GM12872 (cell line): ENCODE results near the gene RTF2.

Experiments used
- TF ChIP-seq, protein P1 (sequence below): IDR thresholded peaks from 3 replicates; pipeline ENCODE4 v1.5.1; 2011; ENCODE audit warnings: low read depth, mild to moderate bottlenecking, low read length, moderate library complexity; ENCODE audit not compliant: insufficient read depth

Gene RTF2

DNA sequence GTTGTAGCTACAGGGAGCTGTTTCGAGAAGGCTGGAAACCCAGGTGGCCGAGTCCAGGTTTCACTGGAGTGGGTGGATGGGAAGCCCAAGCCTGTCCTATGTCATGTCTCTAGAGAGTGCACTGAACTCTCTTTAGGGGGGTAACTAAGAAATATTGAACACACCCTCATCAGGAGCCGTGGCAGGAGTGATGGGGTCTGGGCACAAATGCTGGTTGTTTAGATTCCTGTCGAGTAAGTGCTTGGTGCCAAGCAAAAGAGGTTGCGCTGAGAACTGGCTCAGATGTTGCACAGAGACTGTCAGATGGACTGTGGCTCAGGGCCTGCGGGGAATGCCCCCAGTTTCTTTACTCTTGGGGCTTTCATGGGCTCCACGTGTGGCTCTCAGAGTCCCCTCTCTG, 48.8 kb downstream of the RTF2 start:
- TF ChIP-seq, protein P1, sequence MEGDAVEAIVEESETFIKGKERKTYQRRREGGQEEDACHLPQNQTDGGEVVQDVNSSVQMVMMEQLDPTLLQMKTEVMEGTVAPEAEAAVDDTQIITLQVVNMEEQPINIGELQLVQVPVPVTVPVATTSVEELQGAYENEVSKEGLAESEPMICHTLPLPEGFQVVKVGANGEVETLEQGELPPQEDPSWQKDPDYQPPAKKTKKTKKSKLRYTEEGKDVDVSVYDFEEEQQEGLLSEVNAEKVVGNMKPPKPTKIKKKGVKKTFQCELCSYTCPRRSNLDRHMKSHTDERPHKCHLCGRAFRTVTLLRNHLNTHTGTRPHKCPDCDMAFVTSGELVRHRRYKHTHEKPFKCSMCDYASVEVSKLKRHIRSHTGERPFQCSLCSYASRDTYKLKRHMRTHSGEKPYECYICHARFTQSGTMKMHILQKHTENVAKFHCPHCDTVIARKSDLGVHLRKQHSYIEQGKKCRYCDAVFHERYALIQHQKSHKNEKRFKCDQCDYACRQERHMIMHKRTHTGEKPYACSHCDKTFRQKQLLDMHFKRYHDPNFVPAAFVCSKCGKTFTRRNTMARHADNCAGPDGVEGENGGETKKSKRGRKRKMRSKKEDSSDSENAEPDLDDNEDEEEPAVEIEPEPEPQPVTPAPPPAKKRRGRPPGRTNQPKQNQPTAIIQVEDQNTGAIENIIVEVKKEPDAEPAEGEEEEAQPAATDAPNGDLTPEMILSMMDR, result no peak

GRCh38 chr20:56517641-56518040, 49.2 kb downstream of the RTF2 start:
- TF ChIP-seq, protein P1, result no peak

GRCh38 chr20:56518126-56518525, 49.7 kb downstream of the RTF2 start:
- TF ChIP-seq, protein P1, result no peak

- TF ChIP-seq, protein P1, result no peak
Measured at GRCh38 chr20:56518721-56519398, 50.4 kb downstream of the RTF2 start.

DNA sequence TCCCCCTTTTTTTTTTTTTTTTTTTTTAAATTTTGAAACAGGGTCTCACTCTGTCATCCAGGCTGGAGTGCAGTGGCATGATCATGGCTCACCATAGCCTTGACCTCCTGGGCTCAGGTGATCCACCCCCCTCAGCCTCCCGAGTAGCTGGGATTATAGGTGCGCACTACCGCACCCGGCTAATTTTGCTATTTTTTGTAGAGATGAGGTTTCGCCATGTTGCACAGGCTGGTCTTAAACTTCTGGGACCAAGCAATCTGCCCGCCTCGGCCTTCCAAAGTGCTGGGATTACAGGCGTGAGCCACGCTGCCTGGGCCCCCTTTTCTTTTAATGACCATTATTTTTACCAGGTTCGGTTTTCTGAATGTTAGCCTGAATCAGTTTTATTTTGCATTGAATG, 51.1 kb downstream of the RTF2 start:
- TF ChIP-seq, protein P1, result no peak

DNA sequence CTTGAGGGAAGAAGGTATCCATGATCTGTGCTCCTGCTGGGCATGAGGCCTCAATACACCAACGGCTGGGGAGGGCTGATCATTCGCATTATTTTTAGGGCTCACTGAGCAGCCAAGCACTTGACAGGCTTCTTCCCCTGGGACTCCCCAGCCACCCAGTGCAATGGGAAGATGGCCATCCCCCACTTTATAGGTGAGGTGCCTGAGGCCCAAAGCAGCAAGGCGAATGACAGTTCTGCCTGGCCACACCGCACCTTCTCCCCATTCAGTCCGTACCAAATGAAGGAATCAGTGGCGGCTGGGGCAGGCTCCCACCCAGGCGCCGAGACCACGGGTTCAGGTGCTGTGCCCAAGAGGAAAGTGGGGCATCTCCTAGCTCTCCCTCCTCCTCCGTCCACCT, 51.8 kb downstream of the RTF2 start:
- TF ChIP-seq, protein P1, result no peak

DNA sequence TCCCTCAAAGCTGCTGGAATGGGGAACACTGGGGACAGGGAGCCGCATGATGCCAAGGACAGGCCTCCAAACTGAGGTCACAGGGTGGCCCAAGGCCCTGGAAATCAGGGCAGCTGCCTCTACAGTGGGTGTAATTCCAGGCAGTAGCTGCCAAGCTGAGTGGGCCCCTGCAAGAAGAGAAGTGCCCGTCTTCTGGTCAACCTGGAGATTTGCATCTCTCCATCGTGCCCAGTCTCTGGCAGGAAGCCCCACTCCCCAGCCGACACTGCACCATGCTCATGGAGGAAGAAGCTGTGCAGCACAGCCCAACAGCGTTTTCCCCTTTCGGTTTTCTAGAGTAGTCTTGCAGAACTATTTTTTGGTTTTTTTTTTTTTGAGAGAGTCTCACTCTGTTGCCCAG, 53.9 kb downstream of the RTF2 start:
- TF ChIP-seq, protein P1, result no peak
